Measurements from ENCODE around the gene KCNK15. TPM values are rescaled to one million over a fixed set of nuclear protein-coding genes. Genes with fewer than 3 reads are reported as not detected.

Gene KCNK15
- total and polyA plus RNA-seq, 2 donors (not counting 1 experiment from before 2014, with no cell fraction given), result 0.17 TPM; not detected in 1

- WGBS (ENCODE audit: insufficient coverage), result 80% methylated on average over 15 of the region's 17 CpGs
- POLR2A ChIA-PET, result no interaction called here
- ATAC-seq (ENCODE audit: low read depth), result no peak
Measured at GRCh38 chr20:44752099-44752931, 6.7 kb downstream of the KCNK15 start.

More at GRCh38 chr20:44752099-44752931, 6.7 kb downstream of the KCNK15 start:
- Histone ChIP-seq H3K4me3 (ENCODE audit: control extremely low read depth in 1 of 5, extremely low read depth in 1 of 5, insufficient read depth in 1 of 5, low read depth in 2 of 5, low read length in 4 of 5) (no peak overlapping the region), H3K27me3 (replicated peaks in 1 of 4; ENCODE audit: control extremely low read depth in 1 of 4, control insufficient read depth in 3 of 4, insufficient read depth in 4 of 4, low read length in 3 of 4) (peaks cover 0 to 15% (median 7%) of the 10 kb centered on the region in 4 experiments), H3K4me1 (ENCODE audit: control insufficient read depth in 2 of 2, insufficient read depth in 2 of 2, low read length in 2 of 2) (peaks cover 0 to 6% of the 10 kb centered on the region in 2 donors), H3K79me2 (ENCODE audit: control insufficient read depth, insufficient read depth, low read length) (no peaks in the 10 kb centered on the region), H3K27ac (ENCODE audit: low read length in 2 of 2) (no peak overlapping the region), H3K9ac (ENCODE audit: low read length) (no peak overlapping the region), H3K36me3 (replicated peaks in 1 of 2; ENCODE audit: control extremely low read depth in 1 of 2, control insufficient read depth in 1 of 2, extremely low read depth in 1 of 2, insufficient read depth in 2 of 2, low read length in 1 of 2) (no peaks in the 10 kb centered on the region), H3K4me2 (replicated peaks; ENCODE audit: low read depth, low read length, poor library complexity, severe bottlenecking) (no peak overlapping the region), H3K9me3 (ENCODE audit: control extremely low read depth in 1 of 3, control insufficient read depth in 2 of 3, insufficient read depth in 1 of 3, low read length in 2 of 3) (no peaks in the 10 kb centered on the region), H2AFZ (ENCODE audit: insufficient read depth, low read depth, low read length, poor library complexity, severe bottlenecking) (no peak overlapping the region), H4K20me1 (ENCODE audit: control insufficient read depth, insufficient read depth, low read length, poor library complexity, severe bottlenecking) (no peaks in the 10 kb centered on the region)
- Mint-ChIP-seq H3K4me3 (no peak overlapping the region), H3K27me3 (peaks cover 18% of the 10 kb centered on the region), H3K9me3 (ENCODE audit: insufficient read depth) (no peaks in the 10 kb centered on the region), H3K4me1 (peaks cover 2% of the 10 kb centered on the region), H3K27ac (no peak overlapping the region)
- CTCF ChIA-PET, result no interaction called here
- intact Hi-C loops (cut with micrococcal nuclease), result no loop called here
- no peak for DNase-seq
- TF ChIP-seq EZH2 (IDR thresholded peaks at IDR 0.05; ENCODE audit: borderline replicate concordance, insufficient read depth, low read depth, low read length, poor library complexity, severe bottlenecking) (no peak), CTCF (IDR thresholded peaks at IDR 0.05) (no peak)
